Vagina (tissue), 2 donors: Measurements from ENCODE around the gene XKR8. TPM values are rescaled to one million over a fixed set of nuclear protein-coding genes. Genes with fewer than 3 reads are reported as not detected.

Experiments
- DNase-seq, 2 donors: peaks; one replicate each; pipeline ENCODE4 v3.0.0-alpha.2; 2017; ENCODE audit errors: extremely low spot score in 2 of 2
- H3K27ac ChIP-seq: fragments of 200-600 bp; sonication (generic); one replicate; pipeline ENCODE4 v1.5.1; 2019
- H3K27me3 ChIP-seq: fragments of 200-600 bp; sonication (generic); one replicate; pipeline ENCODE4 v1.5.1; 2019
- H3K36me3 ChIP-seq, 2 donors: fragments of 200-600 bp; sonication (generic); one replicate each; pipeline ENCODE4 v1.5.1; 2017 to 2019
- H3K4me1 ChIP-seq: fragments of 200-600 bp; sonication (generic); one replicate; pipeline ENCODE4 v1.5.1; 2019
- H3K4me3 ChIP-seq, 2 donors: fragments of 200-600 bp; sonication (generic); 1 replicate in 1 of 2; 2 replicates in 1 of 2; pipeline ENCODE4 v1.5.1; 2016 to 2019
- H3K9me3 ChIP-seq: fragments of 200-600 bp; sonication (generic); one replicate; pipeline ENCODE4 v1.5.1; 2019
- CTCF ChIP-seq, 3 experiments: fragments of 450-650 bp in 2 of 3; fragments of 200-600 bp in 1 of 3; sonication (generic) in 1 of 3; IDR thresholded peaks; one replicate each; pipeline ENCODE4 v1.5.1; 2017 to 2019; ENCODE audit warnings: antibody characterized with exemption in 3 of 3, mild to moderate bottlenecking in 2 of 3, moderate library complexity in 2 of 3
- POLR2A ChIP-seq, 2 donors: fragments of 450-650 bp; IDR thresholded peaks; one replicate each; pipeline ENCODE4 v1.6.1; 2017; ENCODE audit warnings: antibody characterized with exemption in 2 of 2, mild to moderate bottlenecking in 2 of 2, moderate library complexity in 2 of 2
- POLR2AphosphoS5 ChIP-seq, 2 donors: sonication (generic); formaldehyde crosslinking; IDR thresholded peaks; one replicate each; pipeline ENCODE4 v1.9.0; 2017; ENCODE audit warnings: antibody characterized with exemption in 2 of 2, mild to moderate bottlenecking in 2 of 2, low read depth in 1 of 2; ENCODE audit not compliant: insufficient read depth in 1 of 2
- intact Hi-C: fragments of 100-400 bp; cut with DNase I; formaldehyde crosslinking; loops from one replicate; pipeline ENCODE4 v1.15.1; 2023
- total RNA-seq: library from RNA; depleted of rRNA; stranded (reverse); fragments of >200 nt; gene quantifications from one replicate; pipeline ENCODE4 v1.2.3, GENCODE V29; 2016

The XKR8 gene
- total RNA-seq, 1 donor from 2014 or later, result 7.4 TPM

GRCh38 chr1:27954186-27954585 lies 5.6 kb upstream of the XKR8 start:
- DNase-seq, result no peak
- H3K9me3 ChIP-seq, result no peaks in the 10 kb centered on the region
- intact Hi-C loops, result no loop called here

GRCh38 chr1:27955076-27955475 lies 4.7 kb upstream of the XKR8 start:
- peaks cover 10% of the 10 kb centered on the region for H3K4me1 ChIP-seq
- H3K36me3 ChIP-seq, result no peaks in the 10 kb centered on the region
- H3K27me3 ChIP-seq, result no peaks in the 10 kb centered on the region
- no peak overlapping the region for H3K27ac ChIP-seq
- intact Hi-C loops, result no loop called here
- no peak for TF ChIP-seq CTCF (IDR thresholded peaks at IDR 0.05)
- no peaks in the 10 kb centered on the region for H3K9me3 ChIP-seq
- H3K4me3 ChIP-seq, result no peak overlapping the region
- DNase-seq, result no peak

More at GRCh38 chr1:27954186-27954585, 5.6 kb upstream of the XKR8 start:
- H3K4me1 ChIP-seq, result peaks cover 9% of the 10 kb centered on the region
- no peak overlapping the region for H3K4me3 ChIP-seq
- H3K27me3 ChIP-seq, result no peaks in the 10 kb centered on the region
- TF ChIP-seq CTCF (IDR thresholded peaks at IDR 0.05) (no peak), POLR2A (IDR thresholded peaks at IDR 0.05) (no peak), POLR2AphosphoS5 (IDR thresholded peaks at IDR 0.05; ENCODE audit: insufficient read depth in 1 of 2, low read depth in 1 of 2) (no peak)
- H3K27ac ChIP-seq, result no peak overlapping the region
- no peaks in the 10 kb centered on the region for H3K36me3 ChIP-seq

GRCh38 chr1:27956761-27957160 lies 3.0 kb upstream of the XKR8 start:
- Histone ChIP-seq H3K36me3 (no peaks in the 10 kb centered on the region), H3K27ac (no peak overlapping the region), H3K4me3 (no peak overlapping the region), H3K4me1 (peaks cover 27% of the 10 kb centered on the region), H3K9me3 (no peaks in the 10 kb centered on the region), H3K27me3 (no peaks in the 10 kb centered on the region)
- intact Hi-C loops, result no loop called here
- TF ChIP-seq CTCF (IDR thresholded peaks at IDR 0.05) (no peak), POLR2AphosphoS5 (IDR thresholded peaks at IDR 0.05; ENCODE audit: insufficient read depth in 1 of 2, low read depth in 1 of 2) (no peak), POLR2A (IDR thresholded peaks at IDR 0.05) (no peak)
- DNase-seq, result no peak

- Histone ChIP-seq H3K36me3 (no peaks in the 10 kb centered on the region), H3K4me3 (no peak overlapping the region), H3K4me1 (peaks cover 30% of the 10 kb centered on the region), H3K27ac (no peak overlapping the region), H3K9me3 (no peaks in the 10 kb centered on the region), H3K27me3 (no peaks in the 10 kb centered on the region)
- intact Hi-C loops, result no loop called here
- TF ChIP-seq CTCF (IDR thresholded peaks at IDR 0.05) (no peak), POLR2AphosphoS5 (IDR thresholded peaks at IDR 0.05; ENCODE audit: insufficient read depth in 1 of 2, low read depth in 1 of 2) (no peak), POLR2A (IDR thresholded peaks at IDR 0.05) (no peak)
- no peak for DNase-seq
These were observed 2.1 kb upstream of the XKR8 start for GRCh38 chr1:27957655-27958054.

GRCh38 chr1:27958513-27958912 lies 1.3 kb upstream of the XKR8 start:
- no peak for TF ChIP-seq CTCF (IDR thresholded peaks at IDR 0.05)
- TF ChIP-seq POLR2A (IDR thresholded peaks at IDR 0.05), result no peak
- TF ChIP-seq POLR2AphosphoS5 (IDR thresholded peaks at IDR 0.05; ENCODE audit: insufficient read depth in 1 of 2, low read depth in 1 of 2), result no peak
- peaks cover 30% of the 10 kb centered on the region for H3K4me1 ChIP-seq
- no peaks in the 10 kb centered on the region for H3K9me3 ChIP-seq
- no peaks in the 10 kb centered on the region for H3K36me3 ChIP-seq
- DNase-seq, result no peak
- intact Hi-C loops, result no loop called here
- H3K27me3 ChIP-seq, result no peaks in the 10 kb centered on the region
- H3K4me3 ChIP-seq, result no peak overlapping the region
- no peak overlapping the region for H3K27ac ChIP-seq
